Activated CD4-positive, alpha-beta T cell treated with anti-CD3 and anti-CD28 coated beads, Interleukin-2, amount 10 ng/mL, durations not matched to agents 24 days and 14 days (primary cell): Measurements from ENCODE around the gene DYRK2. TPM values are rescaled to one million over a fixed set of nuclear protein-coding genes. Genes with fewer than 3 reads are reported as not detected.
A peak's percentile ranks its signal among the peaks of the same experiment; 100 is the strongest.
"Not testable (repeated sequence)": the region's sequence is repeated elsewhere in the genome, so short reads cannot be mapped to it uniquely, and the experiment has no call there.

Experiments used
- DNase-seq: peaks from one replicate; pipeline ENCODE4 v3.0.0; 2022
- H3K27ac Mint-ChIP-seq: one replicate; pipeline ENCODE4 v1.8.0; 2022; ENCODE audit warnings: mild to moderate bottlenecking, mixed read lengths
- H3K27me3 Mint-ChIP-seq: one replicate; pipeline ENCODE4 v1.8.0; 2022; ENCODE audit warnings: mixed read lengths
- H3K36me3 Mint-ChIP-seq: one replicate; pipeline ENCODE4 v1.8.0; 2022; ENCODE audit warnings: low read depth, mild to moderate bottlenecking, mixed read lengths
- H3K4me1 Mint-ChIP-seq: one replicate; pipeline ENCODE4 v1.8.0; 2021; ENCODE audit warnings: mixed read lengths
- H3K4me3 Mint-ChIP-seq: one replicate; pipeline ENCODE4 v1.8.0; 2022; ENCODE audit warnings: mild to moderate bottlenecking, moderate library complexity, mixed read lengths
- H3K9me3 Mint-ChIP-seq: one replicate; pipeline ENCODE4 v1.8.0; 2021; ENCODE audit warnings: mixed read lengths
- intact Hi-C: fragments of 100-400 bp; cut with micrococcal nuclease; formaldehyde crosslinking; loops from one replicate; pipeline ENCODE4 v1.15.1; 2023
- total RNA-seq: library from RNA; stranded (reverse); gene quantifications from 2 replicates; pipeline ENCODE4 v1.2.3, GENCODE V29; 2022

DYRK2 gene
- total RNA-seq, 1 donor from 2014 or later: 35.5 TPM

DNA sequence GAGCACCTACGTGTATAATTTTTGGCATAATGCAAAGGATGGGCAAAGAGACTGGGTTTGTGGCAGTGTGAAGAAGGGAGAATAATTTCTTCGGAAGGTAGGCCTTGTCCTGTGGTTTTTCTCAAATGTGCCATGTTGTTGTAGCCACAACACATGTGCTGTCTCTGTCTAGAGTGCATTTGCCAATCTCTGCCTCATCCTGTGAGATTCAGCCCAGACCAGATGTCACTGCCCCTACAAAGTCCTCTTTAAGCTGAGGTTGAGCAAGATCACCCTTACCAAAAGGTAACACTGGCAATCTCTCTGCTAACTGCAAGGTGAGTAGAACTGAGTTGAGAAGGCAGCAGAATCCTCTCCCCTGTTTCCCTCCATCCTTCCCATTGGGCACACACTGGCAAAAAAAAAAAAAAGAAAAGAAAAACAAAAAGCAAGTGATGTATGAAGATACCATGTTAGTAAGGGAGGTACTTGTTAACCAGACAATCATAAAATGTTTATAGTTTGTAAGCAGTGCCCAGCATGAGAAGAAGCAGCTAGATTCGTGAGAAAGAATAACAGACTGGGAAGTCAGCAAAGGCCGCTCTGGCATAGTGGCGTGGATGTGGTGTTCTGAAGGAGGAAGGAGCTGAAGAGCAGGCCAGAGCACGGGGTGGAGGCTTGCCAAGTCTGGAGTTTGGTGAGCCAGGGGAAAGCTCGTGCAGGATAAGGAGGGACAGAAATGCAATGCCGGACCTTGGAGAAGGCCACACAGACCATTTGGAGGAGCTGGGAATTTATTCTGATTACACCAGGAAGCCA is 18.9 kb downstream of the DYRK2 start:
- intact Hi-C loops: no loop called here
- Mint-ChIP-seq H3K36me3 (peaks cover 35% of the 10 kb centered on the region), H3K4me3 (no peak overlapping the region), H3K27me3 (no peaks in the 10 kb centered on the region), H3K9me3 (peaks cover 9% of the 10 kb centered on the region), H3K4me1 (peaks cover 16% of the 10 kb centered on the region), H3K27ac (no peak overlapping the region)
- DNase-seq: no peak

DNA sequence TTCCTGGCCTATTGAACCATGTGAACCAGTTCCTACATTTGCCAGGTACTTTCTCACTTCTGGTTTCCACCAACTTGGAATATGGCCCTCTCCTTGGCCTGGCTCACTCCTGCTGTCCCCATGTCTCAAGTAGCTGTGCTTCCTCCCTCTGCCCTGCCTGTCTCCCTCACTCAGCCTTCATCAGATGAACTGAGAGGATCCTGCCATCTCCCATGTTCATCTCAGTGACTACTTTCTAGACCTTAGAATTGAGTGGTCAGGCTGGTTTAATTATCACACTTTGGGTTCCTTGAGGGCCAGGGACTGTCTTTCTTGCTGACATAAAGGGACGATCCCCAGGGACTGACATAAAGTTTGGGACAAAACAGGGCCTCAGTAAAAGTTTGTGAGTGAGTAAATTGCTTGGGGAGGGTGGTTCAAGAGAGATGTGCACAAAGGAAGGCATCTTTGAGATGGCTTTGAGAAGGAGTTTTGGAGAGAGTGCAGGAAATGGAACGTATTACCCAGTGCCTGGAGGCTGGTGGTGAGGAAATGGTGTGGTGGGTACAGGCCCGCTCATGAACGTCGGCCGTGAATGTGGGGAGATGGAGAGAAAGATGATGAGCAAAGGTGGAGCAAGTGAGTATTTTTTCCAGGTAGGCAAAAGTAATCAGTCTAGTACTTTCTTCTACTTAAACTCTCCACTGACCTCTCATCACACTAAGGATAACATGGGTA is 20.8 kb downstream of the DYRK2 start:
- no peaks in the 10 kb centered on the region for H3K27me3 Mint-ChIP-seq
- peaks cover 25% of the 10 kb centered on the region for H3K9me3 Mint-ChIP-seq
- intact Hi-C loops: no loop called here
- no peak overlapping the region for H3K4me3 Mint-ChIP-seq
- peak overlapping the region; percentile 38 for H3K27ac Mint-ChIP-seq
- peaks cover 43% of the 10 kb centered on the region for H3K36me3 Mint-ChIP-seq
- no peak for DNase-seq
- peaks cover 14% of the 10 kb centered on the region for H3K4me1 Mint-ChIP-seq

DNA sequence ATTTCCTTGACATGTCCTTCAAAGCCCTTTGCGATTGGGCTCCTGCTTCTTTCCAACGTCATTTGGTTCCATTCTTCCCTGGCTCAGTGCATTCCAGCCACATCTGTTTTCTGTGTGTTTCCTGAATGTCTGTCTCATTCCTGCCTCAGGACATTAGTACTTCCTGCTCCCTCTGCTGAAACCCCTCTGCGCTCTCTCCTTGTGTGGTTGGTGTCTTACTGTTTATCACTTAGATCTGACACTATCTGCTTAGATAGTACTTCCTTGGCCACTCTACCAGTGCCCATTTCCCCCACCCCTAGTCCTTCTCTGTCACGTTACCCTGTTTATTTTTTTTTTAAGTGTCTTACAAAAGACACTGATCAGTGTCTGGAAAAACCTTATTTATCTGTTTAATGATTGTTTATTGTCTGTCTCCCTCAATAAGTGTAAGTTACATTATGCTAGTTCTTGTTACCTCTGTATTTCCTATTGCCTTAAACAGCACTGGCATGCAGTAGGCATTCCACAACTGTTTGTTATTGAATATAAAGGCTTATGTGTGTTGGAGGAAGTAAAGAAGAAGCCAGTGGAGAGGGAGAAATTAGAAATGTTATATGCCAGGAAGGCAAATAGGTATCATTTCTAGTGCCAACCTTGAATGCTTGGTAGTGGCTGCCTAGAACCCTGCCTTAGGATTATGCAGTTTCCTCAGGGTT is 21.5 kb downstream of the DYRK2 start:
- DNase-seq: no peak
- intact Hi-C loops: no loop called here
- no peak overlapping the region for H3K4me3 Mint-ChIP-seq
- H3K4me1 Mint-ChIP-seq: peaks cover 14% of the 10 kb centered on the region
- peaks cover 42% of the 10 kb centered on the region for H3K36me3 Mint-ChIP-seq
- H3K27ac Mint-ChIP-seq: no peak overlapping the region
- H3K9me3 Mint-ChIP-seq: peaks cover 24% of the 10 kb centered on the region
- H3K27me3 Mint-ChIP-seq: no peaks in the 10 kb centered on the region

DNA sequence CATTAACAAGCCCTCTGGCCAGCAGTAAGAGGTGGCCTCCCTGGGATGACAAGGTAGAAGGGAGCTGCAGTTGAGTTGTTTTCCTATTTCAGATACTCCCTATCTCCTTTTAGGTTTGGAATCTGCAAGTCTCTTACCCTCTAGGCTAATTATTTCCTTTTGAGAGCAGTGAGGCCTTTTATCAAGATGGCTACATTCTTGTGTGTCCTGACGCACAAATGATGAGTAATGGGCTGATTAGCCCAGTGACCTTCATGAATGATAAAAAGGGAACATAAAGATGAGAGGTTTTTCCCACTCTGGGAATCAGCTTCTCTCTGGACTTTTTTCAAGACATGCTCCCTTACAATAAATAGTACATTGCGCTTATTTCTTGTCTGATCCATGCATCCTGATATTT is 22.9 kb downstream of the DYRK2 start:
- no peak for DNase-seq
- no peak overlapping the region for H3K27ac Mint-ChIP-seq
- peaks cover 40% of the 10 kb centered on the region for H3K36me3 Mint-ChIP-seq
- intact Hi-C loops: no loop called here
- H3K9me3 Mint-ChIP-seq: peaks cover 24% of the 10 kb centered on the region
- H3K27me3 Mint-ChIP-seq: no peaks in the 10 kb centered on the region
- H3K4me3 Mint-ChIP-seq: no peak overlapping the region
- H3K4me1 Mint-ChIP-seq: peaks cover 10% of the 10 kb centered on the region

DNA sequence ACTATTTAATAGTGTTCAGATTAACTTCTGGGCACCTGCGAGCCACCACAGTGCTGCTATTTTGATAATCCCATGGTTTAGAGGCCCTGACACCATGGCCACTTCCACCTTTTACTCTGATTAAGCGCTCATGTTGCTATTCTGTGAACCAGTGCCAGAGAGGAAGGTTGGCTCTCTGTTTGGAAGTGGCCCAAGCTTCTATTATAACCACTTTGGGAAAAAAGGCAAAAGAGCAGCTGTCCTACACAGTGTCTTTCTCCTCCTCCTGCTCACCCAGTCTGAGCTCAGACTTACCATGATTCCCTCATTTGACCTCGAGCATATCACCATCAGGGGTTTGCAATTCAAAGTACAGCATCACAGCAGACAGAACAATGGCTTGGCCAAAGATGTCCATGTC is 23.3 kb downstream of the DYRK2 start:
- Mint-ChIP-seq H3K4me1 (peaks cover 10% of the 10 kb centered on the region), H3K27ac (no peak overlapping the region), H3K4me3 (no peak overlapping the region), H3K27me3 (no peaks in the 10 kb centered on the region), H3K9me3 (peaks cover 24% of the 10 kb centered on the region), H3K36me3 (peaks cover 40% of the 10 kb centered on the region)
- intact Hi-C loops: no loop called here
- DNase-seq: no peak

DNA sequence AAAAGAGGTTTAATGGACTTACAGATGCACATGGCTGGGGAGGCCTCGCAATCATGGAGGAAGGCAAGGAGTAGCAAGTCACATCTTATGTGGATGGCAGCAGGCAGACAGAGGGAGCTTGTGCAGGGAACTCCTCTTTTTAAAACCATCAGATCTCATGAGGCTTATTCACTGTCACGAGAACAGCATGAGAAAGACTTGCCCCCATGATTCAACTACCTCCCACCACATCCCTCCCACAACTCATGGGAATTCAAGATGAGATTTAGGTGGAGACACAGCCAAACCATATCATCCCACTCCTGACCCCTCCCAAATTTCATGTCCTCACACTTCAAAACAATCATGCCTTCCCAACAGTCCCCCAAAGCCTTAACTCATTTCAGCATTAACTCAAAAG is 24.0 kb downstream of the DYRK2 start:
- not testable (repeated sequence) for H3K4me3 Mint-ChIP-seq, DNase-seq

DNA sequence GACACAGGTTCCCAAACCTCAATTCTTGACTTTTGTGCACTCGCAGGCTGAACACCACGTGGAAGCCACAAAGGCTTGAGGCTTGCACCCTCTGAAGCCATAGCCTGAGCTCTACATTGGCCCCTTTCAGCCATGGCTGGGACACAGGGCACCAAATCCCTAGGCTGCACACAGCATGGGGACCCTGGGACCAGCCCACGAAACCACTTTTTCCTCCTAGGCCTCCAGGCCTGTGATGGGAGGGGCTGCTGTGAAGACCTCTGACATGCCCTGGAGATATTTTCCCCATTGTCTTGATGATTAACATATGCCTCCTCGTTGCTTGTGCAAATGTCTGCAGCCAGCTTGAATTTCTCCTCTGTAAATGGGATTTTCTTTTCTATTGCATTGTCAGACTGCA is 25.0 kb downstream of the DYRK2 start:
- intact Hi-C loops, DNase-seq, H3K4me3 Mint-ChIP-seq, H3K27ac Mint-ChIP-seq, H3K27me3 Mint-ChIP-seq, H3K4me1 Mint-ChIP-seq: not testable (repeated sequence)
- H3K9me3 Mint-ChIP-seq: peaks cover 24% of the 10 kb centered on the region
- H3K36me3 Mint-ChIP-seq: peaks cover 34% of the 10 kb centered on the region

More for the DNA sequence above, 24.0 kb downstream of the DYRK2 start:
- Mint-ChIP-seq H3K9me3 (peaks cover 24% of the 10 kb centered on the region), H3K4me1 (peaks cover 10% of the 10 kb centered on the region), H3K36me3 (peaks cover 37% of the 10 kb centered on the region)
- intact Hi-C loops, H3K27me3 Mint-ChIP-seq, H3K27ac Mint-ChIP-seq: not testable (repeated sequence)

DNA sequence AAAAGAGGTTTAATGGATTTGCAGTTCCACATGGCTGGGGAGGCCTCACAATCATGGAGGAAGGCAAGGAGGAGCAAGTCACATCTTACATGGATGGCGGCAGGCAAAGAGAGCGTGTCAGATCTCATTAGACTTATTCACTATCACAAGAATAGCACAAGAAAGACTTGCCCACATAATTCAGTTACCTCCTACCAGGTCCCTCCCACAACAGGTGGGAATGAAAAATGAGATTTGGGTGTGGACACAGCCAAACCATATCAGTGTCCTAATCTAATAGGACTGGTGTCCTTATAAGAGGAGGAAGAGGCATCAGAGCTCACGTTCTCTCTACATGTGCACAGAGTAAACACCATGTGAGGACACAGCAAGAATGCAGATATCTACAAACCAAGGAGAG is 25.9 kb downstream of the DYRK2 start:
- peaks cover 11% of the 10 kb centered on the region for H3K4me1 Mint-ChIP-seq
- H3K27ac Mint-ChIP-seq: no peak overlapping the region
- H3K36me3 Mint-ChIP-seq: peaks cover 31% of the 10 kb centered on the region
- no peak for DNase-seq
- no peak overlapping the region for H3K4me3 Mint-ChIP-seq
- peaks cover 24% of the 10 kb centered on the region for H3K9me3 Mint-ChIP-seq
- no peaks in the 10 kb centered on the region for H3K27me3 Mint-ChIP-seq
- intact Hi-C loops: no loop called here

DNA sequence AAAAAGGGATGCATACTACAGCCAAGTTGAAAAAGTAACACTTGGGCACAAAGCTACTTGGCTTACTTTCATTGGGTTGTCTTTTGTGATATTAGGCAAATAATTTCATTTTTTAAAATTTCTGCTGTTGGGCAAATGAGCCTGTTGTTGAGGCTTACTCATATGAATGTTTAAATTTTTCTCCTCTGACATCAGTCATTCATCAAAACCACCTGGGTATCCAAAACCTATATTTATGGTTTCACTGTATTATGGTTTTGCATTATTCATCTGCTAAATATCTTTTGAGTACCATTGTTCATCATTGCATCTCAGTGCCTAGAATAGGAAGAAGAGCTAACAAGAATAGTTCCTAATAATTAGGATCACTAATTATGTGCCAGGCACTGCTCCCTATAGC is 28.1 kb downstream of the DYRK2 start:
- no peak overlapping the region for H3K27ac Mint-ChIP-seq
- H3K27me3 Mint-ChIP-seq: no peaks in the 10 kb centered on the region
- peaks cover 24% of the 10 kb centered on the region for H3K36me3 Mint-ChIP-seq
- H3K4me3 Mint-ChIP-seq: no peak overlapping the region
- no peak for DNase-seq
- H3K4me1 Mint-ChIP-seq: peaks cover 6% of the 10 kb centered on the region
- intact Hi-C loops: no loop called here
- peaks cover 24% of the 10 kb centered on the region for H3K9me3 Mint-ChIP-seq

DNA sequence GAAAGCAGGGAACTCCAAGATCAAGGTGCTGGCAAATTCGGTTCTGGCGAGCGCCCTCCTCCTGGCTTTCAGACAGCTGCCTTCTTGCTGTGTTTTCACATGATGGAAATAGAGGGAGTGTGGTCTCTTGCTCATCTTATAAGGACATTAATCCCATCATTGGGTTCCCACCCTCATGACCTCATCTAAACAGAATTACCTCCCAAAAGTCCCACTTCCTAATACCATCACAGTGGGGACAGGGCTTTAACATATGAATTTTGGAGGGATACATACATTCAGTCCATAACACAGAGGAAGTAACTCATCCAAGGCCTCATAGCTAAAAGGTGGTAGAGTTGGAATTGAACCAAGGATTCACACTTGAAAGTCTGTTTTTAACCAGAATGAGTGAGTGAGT is 28.6 kb downstream of the DYRK2 start:
- no peak overlapping the region for H3K4me3 Mint-ChIP-seq
- intact Hi-C loops: no loop called here
- peaks cover 6% of the 10 kb centered on the region for H3K4me1 Mint-ChIP-seq
- DNase-seq: no peak
- H3K27me3 Mint-ChIP-seq: no peaks in the 10 kb centered on the region
- H3K9me3 Mint-ChIP-seq: peaks cover 20% of the 10 kb centered on the region
- H3K36me3 Mint-ChIP-seq: peaks cover 24% of the 10 kb centered on the region
- no peak overlapping the region for H3K27ac Mint-ChIP-seq

DNA sequence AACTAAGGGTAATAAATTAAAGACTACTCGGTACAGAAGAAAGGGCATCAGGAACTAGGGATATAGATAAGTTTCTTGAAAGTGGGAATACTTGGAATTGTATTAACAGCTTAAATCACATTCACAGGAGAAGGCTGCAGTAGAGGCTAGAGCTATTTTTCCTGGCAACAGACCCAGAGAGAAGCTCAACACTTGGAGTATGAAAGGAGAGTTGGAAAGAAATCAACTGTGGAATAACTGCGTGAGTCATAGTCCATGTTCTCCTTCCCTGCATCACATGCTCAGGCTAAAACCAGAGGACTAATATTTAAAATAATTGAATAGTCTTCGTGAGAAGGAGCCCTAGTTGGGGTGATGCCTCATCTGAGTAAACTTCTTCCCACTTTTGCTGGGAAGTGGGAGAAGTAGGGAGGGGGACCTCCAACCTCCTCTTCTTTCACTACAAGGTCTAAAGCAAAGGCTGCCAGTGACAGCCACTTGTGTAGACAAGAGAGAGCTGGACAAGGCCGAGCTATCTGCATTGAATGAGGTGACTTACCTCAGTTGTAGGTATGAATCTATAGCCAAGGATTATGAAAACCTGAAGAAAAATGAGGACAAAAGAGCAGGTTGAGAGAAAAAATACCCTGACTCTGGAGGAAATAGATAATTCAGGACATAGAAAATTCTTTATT is 32.7 kb downstream of the DYRK2 start:
- peaks cover 2% of the 10 kb centered on the region for H3K36me3 Mint-ChIP-seq
- H3K9me3 Mint-ChIP-seq: no peaks in the 10 kb centered on the region
- no peak for DNase-seq
- intact Hi-C loops: no loop called here
- H3K27me3 Mint-ChIP-seq: peaks cover 7% of the 10 kb centered on the region
- peaks cover 6% of the 10 kb centered on the region for H3K4me1 Mint-ChIP-seq
- no peak overlapping the region for H3K27ac Mint-ChIP-seq
- H3K4me3 Mint-ChIP-seq: no peak overlapping the region

DNA sequence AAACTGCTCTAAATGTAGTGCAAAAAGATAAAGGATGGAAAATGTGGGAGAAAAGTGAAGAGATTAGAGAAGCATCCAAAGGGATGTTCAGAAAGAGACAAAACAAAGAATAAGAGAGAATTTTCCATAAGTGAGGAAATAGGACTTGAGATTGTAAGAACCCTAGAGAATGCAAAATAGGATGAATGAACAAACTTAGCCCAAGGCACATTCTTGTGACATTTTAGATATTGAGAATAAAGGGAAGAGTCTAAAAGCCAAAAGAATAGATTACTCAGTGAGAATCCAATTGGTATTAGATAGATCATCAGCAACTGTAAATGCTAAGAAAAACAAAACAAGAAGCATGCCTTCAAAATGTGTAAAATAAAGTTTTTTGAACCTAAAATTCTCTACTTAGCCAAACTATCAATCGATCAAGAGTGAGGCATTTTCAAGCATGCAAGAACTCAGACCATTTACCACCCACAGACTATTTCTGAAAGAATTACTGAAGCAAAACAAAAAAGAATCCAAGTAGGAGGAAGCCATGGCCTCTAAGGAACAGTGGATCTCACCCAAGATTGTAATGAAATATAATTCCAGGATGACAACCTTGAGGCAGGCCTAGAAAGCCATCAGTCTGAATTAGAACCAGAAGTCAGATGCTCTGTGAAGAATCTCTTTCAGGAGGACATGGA is 33.5 kb downstream of the DYRK2 start:
- Mint-ChIP-seq H3K27ac (no peak overlapping the region), H3K36me3 (peaks cover 2% of the 10 kb centered on the region), H3K4me1 (peaks cover 6% of the 10 kb centered on the region), H3K4me3 (no peak overlapping the region), H3K9me3 (no peaks in the 10 kb centered on the region), H3K27me3 (peaks cover 10% of the 10 kb centered on the region)
- intact Hi-C loops: no loop called here
- DNase-seq: no peak

DNA sequence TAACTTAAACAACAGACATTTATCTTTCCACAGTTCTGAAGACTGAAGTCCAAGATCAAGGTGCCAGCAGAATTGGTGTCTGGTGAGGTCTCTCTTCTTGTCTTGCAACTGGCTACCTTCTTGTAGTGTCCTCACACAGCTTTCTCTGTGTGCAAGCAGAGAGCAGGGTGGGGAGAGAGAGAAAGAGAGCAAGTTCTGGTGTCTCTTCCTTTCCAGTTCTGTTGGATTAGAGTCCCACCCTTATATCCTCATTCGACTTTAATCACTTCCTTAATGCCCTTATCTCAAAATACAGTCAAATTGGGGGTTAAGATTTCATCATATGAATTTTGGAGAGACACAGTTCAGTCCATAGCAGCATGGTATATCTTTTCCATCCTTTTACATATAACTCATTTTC is 40.8 kb downstream of the DYRK2 start:
- H3K4me3 Mint-ChIP-seq: no peak overlapping the region
- H3K27me3 Mint-ChIP-seq: peaks cover 34% of the 10 kb centered on the region
- no peak overlapping the region for H3K27ac Mint-ChIP-seq
- intact Hi-C loops: no loop called here
- peaks cover 6% of the 10 kb centered on the region for H3K4me1 Mint-ChIP-seq
- peaks cover 3% of the 10 kb centered on the region for H3K9me3 Mint-ChIP-seq
- no peak for DNase-seq
- no peaks in the 10 kb centered on the region for H3K36me3 Mint-ChIP-seq
